ENCODE data around the gene TRIM56.
"Not testable (repeated sequence)": the region's sequence is repeated elsewhere in the genome, so short reads cannot be mapped to it uniquely, and the experiment has no call there.

Gene TRIM56

GRCh38 chr7:101111261-101111660, 26.0 kb downstream of the TRIM56 start:
- no peak for DNase-seq (ENCODE audit: low read depth in 4 of 4, low spot score in 1 of 4)

GRCh38 chr7:101112233-101112632, 27.0 kb downstream of the TRIM56 start:
- no peak for DNase-seq (ENCODE audit: low read depth in 4 of 4, low spot score in 1 of 4)

GRCh38 chr7:101113140-101113539, 27.9 kb downstream of the TRIM56 start:
- not testable (repeated sequence) for DNase-seq (ENCODE audit: low read depth in 4 of 4, low spot score in 1 of 4)

- no peak for DNase-seq (ENCODE audit: low read depth in 4 of 4, low spot score in 1 of 4)
Observed at GRCh38 chr7:101113836-101114235, 28.6 kb downstream of the TRIM56 start.

- DNase-seq (ENCODE audit: low read depth in 4 of 4, low spot score in 1 of 4) = no peak
Observed at GRCh38 chr7:101114492-101114891, 29.2 kb downstream of the TRIM56 start.

- no peak for DNase-seq (ENCODE audit: low read depth in 4 of 4, low spot score in 1 of 4)
Observed at GRCh38 chr7:101115215-101115614, 29.9 kb downstream of the TRIM56 start.

GRCh38 chr7:101116898-101117297, 31.6 kb downstream of the TRIM56 start:
- no peak for DNase-seq (ENCODE audit: low read depth in 4 of 4, low spot score in 1 of 4)

- no peak for DNase-seq (ENCODE audit: low read depth in 4 of 4, low spot score in 1 of 4)
Observed at GRCh38 chr7:101118856-101119255, 33.6 kb downstream of the TRIM56 start.

GRCh38 chr7:101119876-101120275, 34.6 kb downstream of the TRIM56 start:
- no peak for DNase-seq (ENCODE audit: low read depth in 4 of 4, low spot score in 1 of 4)

GRCh38 chr7:101120315-101120714, 35.0 kb downstream of the TRIM56 start:
- no peak for DNase-seq (ENCODE audit: low read depth in 4 of 4, low spot score in 1 of 4)

- not testable (repeated sequence) for DNase-seq (ENCODE audit: low read depth in 4 of 4, low spot score in 1 of 4)
Observed at GRCh38 chr7:101121631-101121990, 36.3 kb downstream of the TRIM56 start.

GRCh38 chr7:101121991-101122932, 37.0 kb downstream of the TRIM56 start:
- no peak for DNase-seq (ENCODE audit: low read depth in 4 of 4, low spot score in 1 of 4)

GRCh38 chr7:101122933-101123702, 37.8 kb downstream of the TRIM56 start:
- no peak for DNase-seq (ENCODE audit: low read depth in 4 of 4, low spot score in 1 of 4)

- no peak for DNase-seq (ENCODE audit: low read depth in 4 of 4, low spot score in 1 of 4)
Observed at GRCh38 chr7:101123703-101124068, 38.4 kb downstream of the TRIM56 start.

GRCh38 chr7:101124376-101125056, 39.2 kb downstream of the TRIM56 start:
- no peak for DNase-seq (ENCODE audit: low read depth in 4 of 4, low spot score in 1 of 4)

- no peak for DNase-seq (ENCODE audit: low read depth in 4 of 4, low spot score in 1 of 4)
Observed at GRCh38 chr7:101125989-101126650, 40.8 kb downstream of the TRIM56 start.

GRCh38 chr7:101126651-101127459, 41.6 kb downstream of the TRIM56 start, which contains the start of gene SERPINE1:
Gene SERPINE1, plus strand, starts transcription at chr7:101127104. Its CDS starts 1,290 bp downstream, at chr7:101128394.
- DNase-seq (ENCODE audit: low read depth in 4 of 4, low spot score in 1 of 4) = peak in 1 of 4 experiments; percentile 22

GRCh38 chr7:101127460-101128039, 42.3 kb downstream of the TRIM56 start:
- no peak for DNase-seq (ENCODE audit: low read depth in 4 of 4, low spot score in 1 of 4)

- no peak for DNase-seq (ENCODE audit: low read depth in 4 of 4, low spot score in 1 of 4)
Observed at GRCh38 chr7:101128040-101128834, 43.0 kb downstream of the TRIM56 start.
